Sigmoid colon (tissue), 4 donors: ENCODE data around the gene EYA3.

Experiments used
- EP300 ChIP-seq, 4 donors: sonication (generic); formaldehyde crosslinking; IDR thresholded peaks; one replicate each; pipeline ENCODE4 v1.6.1; 2017; ENCODE audit warnings: antibody characterized with exemption in 4 of 4
- TF ChIP-seq, protein P1 (sequence below), 4 experiments: fragments of 450-650 bp in 3 of 4; fragments of 200-600 bp in 1 of 4; IDR thresholded peaks; one replicate each; pipeline ENCODE4 v1.5.1; 2016 to 2019; ENCODE audit warnings: antibody characterized with exemption in 4 of 4, mild to moderate bottlenecking in 3 of 4, moderate library complexity in 2 of 4

DNA sequence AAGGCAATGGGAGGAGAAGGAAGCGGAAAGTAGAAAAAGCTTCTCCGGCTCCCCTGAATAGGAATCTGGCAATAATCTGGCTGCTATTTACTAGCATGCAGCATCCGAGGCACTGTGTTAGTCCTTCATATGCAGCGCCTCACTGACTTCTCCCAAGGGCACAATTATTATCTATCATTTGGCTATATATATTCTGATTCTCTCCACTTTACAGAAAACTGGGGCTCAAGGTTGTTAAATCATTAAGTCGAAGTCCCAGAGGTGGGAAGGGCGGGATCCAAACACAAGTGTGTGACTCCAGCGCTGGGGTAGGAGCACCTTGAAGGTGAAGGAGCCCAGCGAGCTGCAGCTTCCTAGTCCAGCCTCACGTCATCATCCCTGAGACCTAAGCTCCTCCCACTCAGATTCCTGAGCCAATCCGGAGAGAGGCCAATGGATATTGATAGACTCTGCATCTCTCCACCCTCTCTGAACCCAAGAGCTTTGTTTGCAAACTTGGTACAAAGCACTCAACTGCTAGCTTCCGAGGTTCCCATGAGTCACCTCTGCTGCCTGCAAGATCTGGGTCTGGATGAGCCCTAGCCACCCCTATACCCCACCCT is 16.6 kb upstream of the EYA3 start:
- TF ChIP-seq, protein P1, sequence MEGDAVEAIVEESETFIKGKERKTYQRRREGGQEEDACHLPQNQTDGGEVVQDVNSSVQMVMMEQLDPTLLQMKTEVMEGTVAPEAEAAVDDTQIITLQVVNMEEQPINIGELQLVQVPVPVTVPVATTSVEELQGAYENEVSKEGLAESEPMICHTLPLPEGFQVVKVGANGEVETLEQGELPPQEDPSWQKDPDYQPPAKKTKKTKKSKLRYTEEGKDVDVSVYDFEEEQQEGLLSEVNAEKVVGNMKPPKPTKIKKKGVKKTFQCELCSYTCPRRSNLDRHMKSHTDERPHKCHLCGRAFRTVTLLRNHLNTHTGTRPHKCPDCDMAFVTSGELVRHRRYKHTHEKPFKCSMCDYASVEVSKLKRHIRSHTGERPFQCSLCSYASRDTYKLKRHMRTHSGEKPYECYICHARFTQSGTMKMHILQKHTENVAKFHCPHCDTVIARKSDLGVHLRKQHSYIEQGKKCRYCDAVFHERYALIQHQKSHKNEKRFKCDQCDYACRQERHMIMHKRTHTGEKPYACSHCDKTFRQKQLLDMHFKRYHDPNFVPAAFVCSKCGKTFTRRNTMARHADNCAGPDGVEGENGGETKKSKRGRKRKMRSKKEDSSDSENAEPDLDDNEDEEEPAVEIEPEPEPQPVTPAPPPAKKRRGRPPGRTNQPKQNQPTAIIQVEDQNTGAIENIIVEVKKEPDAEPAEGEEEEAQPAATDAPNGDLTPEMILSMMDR (IDR thresholded peaks at IDR 0.05), result no peak
- TF ChIP-seq EP300 (IDR thresholded peaks at IDR 0.05), result no peak
